GM12801 (cell line): ENCODE measurements around the gene LSMEM2.

Source experiments
- TF ChIP-seq, protein P1 (sequence below): IDR thresholded peaks from one replicate; pipeline ENCODE4 v1.5.1; 2011; ENCODE audit warnings: control low read depth; ENCODE audit not compliant: insufficient read length; ENCODE audit errors: extremely low read depth

Gene LSMEM2

DNA sequence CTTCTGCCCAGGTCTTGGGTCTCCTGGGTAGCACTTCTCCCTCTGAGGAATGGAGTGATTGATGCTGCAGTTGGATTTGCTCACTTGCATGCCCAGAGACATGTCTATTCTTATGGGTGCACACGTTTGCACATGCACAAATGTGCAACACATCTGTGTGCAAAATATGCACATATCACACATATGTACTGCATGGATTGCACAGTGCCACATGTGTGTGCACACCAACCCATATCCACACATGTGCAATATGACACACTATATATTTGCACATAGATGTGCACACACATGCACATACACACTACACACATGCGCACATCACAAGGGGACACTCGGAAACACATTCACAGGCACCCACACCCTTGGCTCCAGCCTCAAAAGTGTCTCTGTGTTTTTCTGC, 10.6 kb upstream of the LSMEM2 start:
- TF ChIP-seq, protein P1, sequence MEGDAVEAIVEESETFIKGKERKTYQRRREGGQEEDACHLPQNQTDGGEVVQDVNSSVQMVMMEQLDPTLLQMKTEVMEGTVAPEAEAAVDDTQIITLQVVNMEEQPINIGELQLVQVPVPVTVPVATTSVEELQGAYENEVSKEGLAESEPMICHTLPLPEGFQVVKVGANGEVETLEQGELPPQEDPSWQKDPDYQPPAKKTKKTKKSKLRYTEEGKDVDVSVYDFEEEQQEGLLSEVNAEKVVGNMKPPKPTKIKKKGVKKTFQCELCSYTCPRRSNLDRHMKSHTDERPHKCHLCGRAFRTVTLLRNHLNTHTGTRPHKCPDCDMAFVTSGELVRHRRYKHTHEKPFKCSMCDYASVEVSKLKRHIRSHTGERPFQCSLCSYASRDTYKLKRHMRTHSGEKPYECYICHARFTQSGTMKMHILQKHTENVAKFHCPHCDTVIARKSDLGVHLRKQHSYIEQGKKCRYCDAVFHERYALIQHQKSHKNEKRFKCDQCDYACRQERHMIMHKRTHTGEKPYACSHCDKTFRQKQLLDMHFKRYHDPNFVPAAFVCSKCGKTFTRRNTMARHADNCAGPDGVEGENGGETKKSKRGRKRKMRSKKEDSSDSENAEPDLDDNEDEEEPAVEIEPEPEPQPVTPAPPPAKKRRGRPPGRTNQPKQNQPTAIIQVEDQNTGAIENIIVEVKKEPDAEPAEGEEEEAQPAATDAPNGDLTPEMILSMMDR: no peak

GRCh38 chr3:50268703-50269451, 10.0 kb upstream of the LSMEM2 start, which contains the start of gene SEMA3B:
Gene SEMA3B (plus strand): TSS chr3:50269147. CDS start chr3:50269241, 94 bp downstream.
- TF ChIP-seq, protein P1: no peak

- TF ChIP-seq, protein P1: no peak
Measured at GRCh38 chr3:50269460-50269859, 9.4 kb upstream of the LSMEM2 start.

- TF ChIP-seq, protein P1: no peak
Measured at GRCh38 chr3:50269977-50270413, 8.9 kb upstream of the LSMEM2 start.

- TF ChIP-seq, protein P1: no peak
Measured at GRCh38 chr3:50270422-50271224, 8.3 kb upstream of the LSMEM2 start.

DNA sequence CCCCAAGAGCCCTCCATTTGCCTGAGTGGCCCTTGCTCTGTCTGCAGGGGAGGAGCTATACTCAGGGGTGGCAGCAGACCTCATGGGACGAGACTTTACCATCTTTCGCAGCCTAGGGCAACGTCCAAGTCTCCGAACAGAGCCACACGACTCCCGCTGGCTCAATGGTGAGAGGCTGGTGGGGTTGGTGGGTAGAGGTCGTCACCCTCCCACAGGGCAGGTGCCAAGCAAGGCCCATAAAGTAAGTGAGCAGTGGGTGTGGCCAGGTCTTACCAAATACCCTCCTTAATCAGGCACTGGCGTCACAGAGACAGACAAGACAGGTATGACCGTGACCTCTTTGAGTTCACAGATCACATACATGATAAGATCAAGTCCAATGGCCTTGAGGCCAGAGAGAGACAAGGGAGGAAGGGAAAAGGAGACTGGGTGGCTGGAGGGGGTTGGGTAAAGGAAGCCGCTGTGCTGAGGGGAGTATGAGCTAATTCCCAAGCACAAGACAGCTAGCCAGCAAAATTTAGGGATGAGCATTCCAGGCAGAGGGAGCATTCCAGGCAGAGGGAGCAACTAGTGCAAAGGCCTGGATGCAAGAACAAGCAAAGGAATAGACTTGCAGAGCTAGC, 7.5 kb upstream of the LSMEM2 start:
- TF ChIP-seq, protein P1: no peak
